Liver (tissue), 9 donors: ENCODE data around the gene MERTK. TPM values are rescaled to one million over a fixed set of nuclear protein-coding genes. Genes with fewer than 3 reads are reported as not detected.

Experiments
- DNase-seq: peaks from one replicate; pipeline ENCODE4 v3.0.0-alpha.2; 2017; ENCODE audit warnings: low spot score
- H3K27ac ChIP-seq, 2 donors: one replicate each; pipeline ENCODE4 v1.7.0; 2013; ENCODE audit warnings: inconsistent platforms in 2 of 2, low read length in 2 of 2, control low read depth in 1 of 2, low read depth in 1 of 2, mild to moderate bottlenecking in 1 of 2
- H3K27me3 ChIP-seq, 4 donors: one replicate each; pipeline versions ENCODE4 v1.6.1 to v1.7.0; 2013; ENCODE audit warnings: low read length in 3 of 4, inconsistent platforms in 1 of 4, mild to moderate bottlenecking in 1 of 4, moderate library complexity in 1 of 4; ENCODE audit not compliant: control insufficient read depth in 4 of 4, insufficient read depth in 4 of 4
- H3K36me3 ChIP-seq, 4 donors: one replicate each; pipeline versions ENCODE4 v1.6.1 to v1.7.0; 2013; ENCODE audit warnings: low read length in 3 of 4, mild to moderate bottlenecking in 3 of 4, low read depth in 1 of 4, moderate library complexity in 1 of 4; ENCODE audit not compliant: control insufficient read depth in 4 of 4, insufficient read depth in 3 of 4
- H3K4me1 ChIP-seq, 4 donors: one replicate each; pipeline versions ENCODE4 v1.6.1 to v1.7.0; 2013; ENCODE audit warnings: low read length in 3 of 4, mild to moderate bottlenecking in 3 of 4, moderate library complexity in 1 of 4; ENCODE audit not compliant: control insufficient read depth in 4 of 4, insufficient read depth in 4 of 4
- H3K4me3 ChIP-seq, 3 donors: one replicate each; pipeline versions ENCODE4 v1.6.1 to v1.7.0; 2013; ENCODE audit warnings: low read length in 3 of 3, control low read depth in 1 of 3, low read depth in 1 of 3, mild to moderate bottlenecking in 1 of 3
- H3K9ac ChIP-seq, 2 donors: one replicate each; pipeline ENCODE4 v1.7.0; 2013; ENCODE audit warnings: low read length in 2 of 2, mild to moderate bottlenecking in 2 of 2, moderate library complexity in 2 of 2, control low read depth in 1 of 2, low read depth in 1 of 2
- H3K9me3 ChIP-seq, 4 donors: one replicate each; pipeline versions ENCODE4 v1.6.1 to v1.7.0; 2013; ENCODE audit warnings: low read length in 3 of 4; ENCODE audit not compliant: control insufficient read depth in 4 of 4
- FOXA2 ChIP-seq: IDR thresholded peaks from 2 replicates; pipeline ENCODE4 v1.6.1; 2016; ENCODE audit warnings: antibody characterized with exemption
- HNF4A ChIP-seq, 2 donors: conservative IDR thresholded peaks; 2 replicates each; pipeline ENCODE4 v1.6.1; 2016; ENCODE audit warnings: antibody characterized with exemption in 2 of 2, mild to moderate bottlenecking in 2 of 2
- HNF4G ChIP-seq: IDR thresholded peaks from 2 replicates; pipeline ENCODE4 v1.6.1; 2016; ENCODE audit warnings: antibody characterized with exemption
- RAD21 ChIP-seq, 2 donors: IDR thresholded peaks; 2 replicates each; pipeline ENCODE4 v1.6.1; 2016; ENCODE audit warnings: antibody characterized with exemption in 2 of 2, mild to moderate bottlenecking in 2 of 2
- RXRA ChIP-seq, 2 donors: IDR thresholded peaks; 2 replicates each; pipeline ENCODE4 v1.6.1; 2017 to 2018; ENCODE audit warnings: antibody characterized with exemption in 2 of 2, mild to moderate bottlenecking in 1 of 2
- YY1 ChIP-seq: IDR thresholded peaks from 2 replicates; pipeline ENCODE4 v1.6.1; 2016; ENCODE audit warnings: antibody characterized with exemption, mild to moderate bottlenecking
- WGBS: extraction: QIAGEN DNeasy Blood & Tissue Kit; methylation state at CpG from one replicate; pipeline ENCODE4 v1.1.7; 2013; 5-methylcytosine and 5-hydroxymethylcytosine counted together
- polyA plus RNA-seq, 2 donors: library from polyadenylated mRNA; stranded (reverse) in 1 of 2; unstranded in 1 of 2; fragments of 200-250 nt in 1 of 2; fragments of >200 nt in 1 of 2; fragmentation: Nextera tagmentation in 1 of 2; extraction: Ambion mirVana in 1 of 2; gene quantifications; one replicate each; pipeline versions ENCODE4 v1.2.1 to v1.2.3, GENCODE V29; 2013 to 2015
- total RNA-seq, 2 donors: library from RNA; depleted of rRNA; stranded (reverse); fragments of >200 nt; gene quantifications; one replicate each; pipeline ENCODE4 v1.2.3, GENCODE V29; 2014
- TF ChIP-seq, protein P1 (sequence below): fragments of 150-350 bp; IDR thresholded peaks from 2 replicates; pipeline ENCODE4 v1.5.1; 2017; ENCODE audit warnings: improper control_type of control experiment, low read depth, low read length; ENCODE audit not compliant: missing input control
- TF ChIP-seq, protein P2 (sequence below): IDR thresholded peaks from 2 replicates; pipeline ENCODE4 v1.6.1; 2016; ENCODE audit warnings: antibody characterized with exemption
- TF ChIP-seq, protein P3 (sequence below): IDR thresholded peaks from 2 replicates; pipeline ENCODE4 v1.6.1; 2016; ENCODE audit warnings: antibody characterized with exemption, mild to moderate bottlenecking
- TF ChIP-seq, protein P4 (sequence below): IDR thresholded peaks from 2 replicates; pipeline ENCODE4 v1.6.1; 2016; ENCODE audit warnings: antibody characterized with exemption
- donor health status: healthy.
- donor health status: healthy.
- donor health status: healthy.
- donor health status: healthy.
- donor health status: healthy.

The MERTK gene
- total and polyA plus RNA-seq, 4 donors = 6.3 to 34.1 (median 8.2) TPM

DNA sequence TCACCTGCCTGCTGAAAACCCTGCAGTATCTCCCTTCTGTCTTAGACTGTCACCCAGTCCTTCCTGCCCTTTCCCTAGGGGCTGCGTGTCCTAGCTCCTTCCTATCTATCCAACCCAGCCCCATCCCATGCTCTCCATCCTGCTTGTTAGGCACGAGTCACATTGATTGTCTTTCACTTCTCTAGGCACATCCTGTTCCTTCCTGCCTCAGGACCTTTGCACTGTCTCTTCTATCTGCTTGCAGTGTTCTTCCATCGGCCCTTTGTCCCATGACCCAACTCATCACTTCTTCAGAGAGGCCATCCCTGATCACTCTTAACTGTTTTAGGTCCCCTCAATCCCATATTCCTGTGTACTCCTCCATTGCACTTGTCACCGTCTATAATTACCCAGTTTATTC lies 50.4 kb downstream of the MERTK start (continued):
- TF ChIP-seq, protein P1, sequence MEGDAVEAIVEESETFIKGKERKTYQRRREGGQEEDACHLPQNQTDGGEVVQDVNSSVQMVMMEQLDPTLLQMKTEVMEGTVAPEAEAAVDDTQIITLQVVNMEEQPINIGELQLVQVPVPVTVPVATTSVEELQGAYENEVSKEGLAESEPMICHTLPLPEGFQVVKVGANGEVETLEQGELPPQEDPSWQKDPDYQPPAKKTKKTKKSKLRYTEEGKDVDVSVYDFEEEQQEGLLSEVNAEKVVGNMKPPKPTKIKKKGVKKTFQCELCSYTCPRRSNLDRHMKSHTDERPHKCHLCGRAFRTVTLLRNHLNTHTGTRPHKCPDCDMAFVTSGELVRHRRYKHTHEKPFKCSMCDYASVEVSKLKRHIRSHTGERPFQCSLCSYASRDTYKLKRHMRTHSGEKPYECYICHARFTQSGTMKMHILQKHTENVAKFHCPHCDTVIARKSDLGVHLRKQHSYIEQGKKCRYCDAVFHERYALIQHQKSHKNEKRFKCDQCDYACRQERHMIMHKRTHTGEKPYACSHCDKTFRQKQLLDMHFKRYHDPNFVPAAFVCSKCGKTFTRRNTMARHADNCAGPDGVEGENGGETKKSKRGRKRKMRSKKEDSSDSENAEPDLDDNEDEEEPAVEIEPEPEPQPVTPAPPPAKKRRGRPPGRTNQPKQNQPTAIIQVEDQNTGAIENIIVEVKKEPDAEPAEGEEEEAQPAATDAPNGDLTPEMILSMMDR = no peak

DNA sequence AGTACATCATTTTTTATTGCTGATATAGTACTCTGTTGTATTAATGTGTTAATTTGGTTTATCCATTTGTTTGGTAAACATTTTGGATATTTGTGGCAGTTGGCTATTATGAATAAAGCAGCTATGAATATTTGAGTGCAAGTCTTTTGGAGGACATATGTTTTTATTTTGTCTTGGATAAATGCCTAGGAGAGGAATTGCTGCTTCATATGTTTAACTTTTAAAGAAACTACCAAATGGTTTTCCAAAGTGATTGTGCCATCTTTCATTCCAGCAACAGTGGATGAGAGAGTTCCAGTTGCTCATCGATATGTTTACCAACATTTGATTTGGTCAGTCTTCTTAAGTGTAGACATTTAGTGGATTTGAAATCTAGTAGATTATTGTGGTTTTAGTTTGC lies 51.8 kb downstream of the MERTK start:
- Histone ChIP-seq H3K4me1 (peaks cover 13 to 23% (median 16%) of the 10 kb centered on the region in 4 donors), H3K4me3 (no peak overlapping the region), H3K9ac (no peak overlapping the region), H3K9me3 (no peaks in the 10 kb centered on the region), H3K27me3 (no peaks in the 10 kb centered on the region), H3K36me3 (peaks cover 2 to 14% (median 4%) of the 10 kb centered on the region in 4 donors), H3K27ac (no peak overlapping the region)
- WGBS = 99% methylated on average over 1 of the region's 1 CpG
- DNase-seq = no peak
- TF ChIP-seq, protein P2, sequence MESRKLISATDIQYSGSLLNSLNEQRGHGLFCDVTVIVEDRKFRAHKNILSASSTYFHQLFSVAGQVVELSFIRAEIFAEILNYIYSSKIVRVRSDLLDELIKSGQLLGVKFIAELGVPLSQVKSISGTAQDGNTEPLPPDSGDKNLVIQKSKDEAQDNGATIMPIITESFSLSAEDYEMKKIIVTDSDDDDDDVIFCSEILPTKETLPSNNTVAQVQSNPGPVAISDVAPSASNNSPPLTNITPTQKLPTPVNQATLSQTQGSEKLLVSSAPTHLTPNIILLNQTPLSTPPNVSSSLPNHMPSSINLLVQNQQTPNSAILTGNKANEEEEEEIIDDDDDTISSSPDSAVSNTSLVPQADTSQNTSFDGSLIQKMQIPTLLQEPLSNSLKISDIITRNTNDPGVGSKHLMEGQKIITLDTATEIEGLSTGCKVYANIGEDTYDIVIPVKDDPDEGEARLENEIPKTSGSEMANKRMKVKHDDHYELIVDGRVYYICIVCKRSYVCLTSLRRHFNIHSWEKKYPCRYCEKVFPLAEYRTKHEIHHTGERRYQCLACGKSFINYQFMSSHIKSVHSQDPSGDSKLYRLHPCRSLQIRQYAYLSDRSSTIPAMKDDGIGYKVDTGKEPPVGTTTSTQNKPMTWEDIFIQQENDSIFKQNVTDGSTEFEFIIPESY = no peak
- TF ChIP-seq, protein P3, sequence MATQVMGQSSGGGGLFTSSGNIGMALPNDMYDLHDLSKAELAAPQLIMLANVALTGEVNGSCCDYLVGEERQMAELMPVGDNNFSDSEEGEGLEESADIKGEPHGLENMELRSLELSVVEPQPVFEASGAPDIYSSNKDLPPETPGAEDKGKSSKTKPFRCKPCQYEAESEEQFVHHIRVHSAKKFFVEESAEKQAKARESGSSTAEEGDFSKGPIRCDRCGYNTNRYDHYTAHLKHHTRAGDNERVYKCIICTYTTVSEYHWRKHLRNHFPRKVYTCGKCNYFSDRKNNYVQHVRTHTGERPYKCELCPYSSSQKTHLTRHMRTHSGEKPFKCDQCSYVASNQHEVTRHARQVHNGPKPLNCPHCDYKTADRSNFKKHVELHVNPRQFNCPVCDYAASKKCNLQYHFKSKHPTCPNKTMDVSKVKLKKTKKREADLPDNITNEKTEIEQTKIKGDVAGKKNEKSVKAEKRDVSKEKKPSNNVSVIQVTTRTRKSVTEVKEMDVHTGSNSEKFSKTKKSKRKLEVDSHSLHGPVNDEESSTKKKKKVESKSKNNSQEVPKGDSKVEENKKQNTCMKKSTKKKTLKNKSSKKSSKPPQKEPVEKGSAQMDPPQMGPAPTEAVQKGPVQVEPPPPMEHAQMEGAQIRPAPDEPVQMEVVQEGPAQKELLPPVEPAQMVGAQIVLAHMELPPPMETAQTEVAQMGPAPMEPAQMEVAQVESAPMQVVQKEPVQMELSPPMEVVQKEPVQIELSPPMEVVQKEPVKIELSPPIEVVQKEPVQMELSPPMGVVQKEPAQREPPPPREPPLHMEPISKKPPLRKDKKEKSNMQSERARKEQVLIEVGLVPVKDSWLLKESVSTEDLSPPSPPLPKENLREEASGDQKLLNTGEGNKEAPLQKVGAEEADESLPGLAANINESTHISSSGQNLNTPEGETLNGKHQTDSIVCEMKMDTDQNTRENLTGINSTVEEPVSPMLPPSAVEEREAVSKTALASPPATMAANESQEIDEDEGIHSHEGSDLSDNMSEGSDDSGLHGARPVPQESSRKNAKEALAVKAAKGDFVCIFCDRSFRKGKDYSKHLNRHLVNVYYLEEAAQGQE = no peak
- no peak for TF ChIP-seq RXRA (IDR thresholded peaks at IDR 0.05)
- TF ChIP-seq RAD21 (IDR thresholded peaks at IDR 0.05) = no peak

DNA sequence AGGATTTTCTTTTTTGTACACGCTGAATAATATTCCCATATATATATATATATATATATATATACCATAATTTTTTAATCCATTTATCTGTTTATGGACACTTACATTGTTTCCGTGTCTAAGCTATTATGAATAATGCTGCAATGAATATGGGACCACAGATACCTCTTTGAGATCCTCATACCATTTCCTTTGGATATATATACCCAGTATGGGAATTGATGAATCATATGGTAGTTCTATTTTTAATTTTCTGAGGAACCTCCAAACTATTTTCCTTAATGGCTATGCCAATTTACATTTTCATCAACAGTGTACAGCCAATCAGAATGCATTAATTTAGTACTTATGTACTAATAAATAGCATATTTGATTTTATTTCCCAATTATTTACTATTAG lies 53.1 kb downstream of the MERTK start:
- no peak overlapping the region for H3K27ac ChIP-seq
- H3K4me3 ChIP-seq = no peak overlapping the region
- H3K9ac ChIP-seq = no peak overlapping the region
- WGBS = 86% methylated on average over 2 of the region's 2 CpGs
- peaks cover 2 to 14% (median 4%) of the 10 kb centered on the region in 4 donors for H3K36me3 ChIP-seq
- TF ChIP-seq, protein P4, sequence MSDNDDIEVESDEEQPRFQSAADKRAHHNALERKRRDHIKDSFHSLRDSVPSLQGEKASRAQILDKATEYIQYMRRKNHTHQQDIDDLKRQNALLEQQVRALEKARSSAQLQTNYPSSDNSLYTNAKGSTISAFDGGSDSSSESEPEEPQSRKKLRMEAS = no peak
- TF ChIP-seq, protein P1 = no peak
- no peak for TF ChIP-seq HNF4G
- no peak for TF ChIP-seq YY1
- TF ChIP-seq HNF4A (conservative IDR thresholded peaks at IDR 0.05) = no peak
- TF ChIP-seq, protein P2 = no peak
- TF ChIP-seq FOXA2 = no peak
- no peaks in the 10 kb centered on the region for H3K27me3 ChIP-seq
- H3K4me1 ChIP-seq = peaks cover 3 to 11% (median 5%) of the 10 kb centered on the region in 4 donors
- DNase-seq = no peak
- no peaks in the 10 kb centered on the region for H3K9me3 ChIP-seq
